Stomach (tissue), 4 donors: ENCODE data around the gene SLC16A9.

Source experiments
- CTCF ChIP-seq, 7 experiments: fragments of 450-650 bp in 4 of 7; fragments of 200-600 bp in 3 of 7; sonication (generic) in 3 of 7; IDR thresholded peaks; one replicate each; pipeline ENCODE4 v1.5.1; 2016 to 2019; ENCODE audit warnings: antibody characterized with exemption in 7 of 7, control low read depth in 2 of 7, mild to moderate bottlenecking in 1 of 7
- POLR2AphosphoS5 ChIP-seq, 3 donors: sonication (generic); formaldehyde crosslinking; IDR thresholded peaks; one replicate each; pipeline ENCODE4 v1.6.1; 2016; ENCODE audit warnings: antibody characterized with exemption in 3 of 3

- no peak for TF ChIP-seq POLR2AphosphoS5 (IDR thresholded peaks at IDR 0.05)
- TF ChIP-seq CTCF (IDR thresholded peaks at IDR 0.05), result no peak
Observed at GRCh38 chr10:59757966-59758365, 48.3 kb upstream of the SLC16A9 start.
